Stimulated activated CD8-positive, alpha-beta memory T cell treated with anti-CD3 and anti-CD28 coated beads, Interleukin-2, amount 100 ng/mL, for 1 hour (primary cell): ENCODE measurements around the gene SLC1A3.

Experiments
- DNase-seq, 2 donors: peaks; one replicate each; pipeline ENCODE4 v3.0.0-alpha.2; 2020; ENCODE audit warnings: low read depth in 2 of 2

Gene SLC1A3

DNA sequence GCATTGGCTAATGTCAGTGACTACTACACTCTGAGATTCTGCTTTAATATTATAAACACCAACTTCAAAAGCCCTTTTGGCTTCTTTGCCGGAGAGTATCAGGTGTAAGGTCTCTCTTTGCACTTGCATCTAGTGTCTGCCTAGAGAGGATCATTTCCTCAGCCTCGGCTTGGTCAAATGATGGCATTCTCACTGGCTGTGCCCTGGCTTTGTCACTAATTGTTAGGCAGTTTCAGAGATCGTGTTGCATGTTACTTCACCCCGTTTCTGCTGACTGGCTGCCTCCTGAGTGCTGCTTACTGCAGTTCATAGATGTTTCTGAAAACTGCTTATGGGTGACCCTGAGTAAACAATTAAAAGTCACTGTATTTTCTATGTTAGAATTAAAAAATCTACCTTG lies 48.8 kb downstream of the SLC1A3 start:
- DNase-seq = no peak

DNA sequence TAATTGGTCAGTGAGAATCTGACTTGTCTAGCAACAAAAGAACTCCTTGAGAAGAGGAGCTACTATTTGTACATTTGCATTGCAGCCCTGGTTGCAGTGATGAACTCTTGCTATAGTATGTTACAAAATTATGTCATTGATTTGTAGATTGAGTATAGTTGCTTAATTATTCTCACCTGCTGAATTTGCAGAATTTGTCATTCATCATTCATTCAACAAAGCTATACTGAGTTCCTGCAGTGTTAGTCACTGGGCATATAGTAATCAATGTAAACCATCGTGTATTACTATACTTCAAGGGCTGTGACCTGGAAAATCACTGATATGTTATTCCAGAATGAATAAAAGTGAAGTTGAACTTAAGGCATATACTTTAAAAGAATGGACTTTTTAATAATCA lies 50.1 kb downstream of the SLC1A3 start:
- DNase-seq = no peak

DNA sequence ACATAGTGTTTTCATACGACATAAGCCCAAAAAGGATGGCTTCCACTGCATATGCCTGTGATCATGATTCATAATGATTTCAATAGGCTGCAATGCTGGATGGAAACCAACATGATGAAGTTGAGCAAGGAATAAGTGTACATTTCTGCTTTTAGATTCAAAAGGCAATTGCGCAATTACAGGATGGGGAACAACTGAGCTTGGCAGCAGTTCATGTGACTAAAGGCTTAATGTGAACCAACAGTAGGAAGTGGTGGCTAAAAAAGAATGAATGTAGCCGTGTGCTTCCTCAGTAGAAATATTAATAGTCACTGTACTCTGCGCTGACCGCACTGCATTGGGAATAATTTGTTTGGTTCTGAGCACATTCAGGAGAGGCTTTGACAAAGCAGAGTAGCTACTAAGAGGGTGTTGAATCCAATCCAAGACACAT lies 51.2 kb downstream of the SLC1A3 start:
- no peak for DNase-seq

DNA sequence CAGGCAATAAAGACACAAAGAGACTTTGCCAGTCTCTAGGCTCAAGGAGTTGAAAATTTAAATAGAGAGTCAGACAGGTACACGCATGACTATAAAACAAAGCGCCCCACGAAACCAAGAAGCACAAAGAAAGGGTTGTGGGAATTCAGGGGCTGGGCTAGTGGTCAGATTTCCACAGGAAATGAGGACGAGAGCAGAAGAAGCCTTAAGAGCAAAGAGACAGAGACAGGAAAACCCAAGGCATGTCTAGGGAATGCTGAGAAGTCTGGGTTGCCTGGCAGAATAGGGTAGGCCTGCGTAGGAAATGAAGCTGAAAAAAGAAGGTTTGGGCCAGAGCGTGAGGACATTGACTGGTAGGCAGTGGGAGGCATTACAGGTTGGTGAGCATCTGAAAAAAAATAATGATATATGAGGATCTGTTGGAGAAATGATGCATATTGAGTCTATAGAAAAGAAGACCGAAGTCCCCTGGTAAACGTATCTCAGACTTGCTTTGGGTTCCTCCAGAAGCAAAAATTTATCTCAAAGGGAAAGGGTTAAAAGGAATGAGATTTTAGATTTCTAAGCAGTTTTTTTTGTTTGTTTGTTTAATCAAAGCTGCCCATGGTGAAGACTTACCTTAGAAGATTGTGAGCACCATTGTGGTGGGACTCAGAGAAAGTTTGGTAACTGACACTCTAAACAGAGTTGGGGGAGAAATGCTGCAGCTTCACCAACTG lies 51.8 kb downstream of the SLC1A3 start:
- DNase-seq = no peak

DNA sequence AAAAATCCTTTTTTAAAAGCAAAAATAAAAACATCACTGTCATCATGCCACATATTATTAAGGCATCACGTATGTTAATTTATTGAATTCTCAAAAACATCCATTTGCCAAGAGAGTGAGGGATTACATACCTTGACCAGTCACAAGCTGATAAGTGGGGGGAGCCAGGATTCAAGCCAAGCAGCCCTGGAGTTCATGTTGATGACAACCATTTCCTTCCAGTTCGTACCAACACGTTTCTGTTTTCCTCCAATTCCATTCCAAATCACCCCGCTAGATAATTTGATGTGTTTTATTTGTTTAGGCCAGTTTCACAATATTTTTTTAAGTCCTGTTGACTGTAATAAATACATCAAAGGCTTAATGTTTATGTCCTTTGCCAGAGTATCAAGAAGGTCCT lies 53.0 kb downstream of the SLC1A3 start:
- DNase-seq = no peak

DNA sequence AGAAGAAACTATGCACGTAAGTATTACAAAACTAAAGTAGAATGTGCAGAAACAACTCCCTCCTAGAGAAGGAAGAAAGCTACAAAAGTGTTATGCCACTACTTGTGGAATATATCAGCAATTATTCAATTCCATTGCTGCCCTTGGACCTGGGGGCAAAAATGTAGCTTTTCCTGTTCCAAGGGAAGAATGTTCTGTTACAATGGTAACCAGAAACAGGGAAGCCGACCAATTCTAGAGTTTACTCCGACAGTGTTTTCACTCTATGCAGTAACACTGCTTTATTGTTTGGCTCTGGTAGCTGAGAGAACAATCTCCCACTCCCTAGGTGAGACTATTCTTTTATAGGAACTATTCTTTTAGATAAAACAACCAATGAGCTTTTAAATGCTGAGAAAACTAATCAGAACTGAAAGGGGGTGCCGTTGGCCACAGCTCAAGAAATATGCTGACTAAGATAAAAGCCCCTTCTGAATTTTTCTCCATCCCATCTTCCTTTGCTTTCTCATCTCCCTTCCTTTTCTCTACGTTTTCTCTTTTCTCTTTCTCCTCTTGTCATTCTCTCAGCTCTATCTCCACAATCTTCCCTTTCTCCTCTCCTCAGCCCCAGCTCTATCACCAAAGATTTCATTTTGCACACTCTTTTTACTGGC lies 54.1 kb downstream of the SLC1A3 start:
- DNase-seq = no peak

DNA sequence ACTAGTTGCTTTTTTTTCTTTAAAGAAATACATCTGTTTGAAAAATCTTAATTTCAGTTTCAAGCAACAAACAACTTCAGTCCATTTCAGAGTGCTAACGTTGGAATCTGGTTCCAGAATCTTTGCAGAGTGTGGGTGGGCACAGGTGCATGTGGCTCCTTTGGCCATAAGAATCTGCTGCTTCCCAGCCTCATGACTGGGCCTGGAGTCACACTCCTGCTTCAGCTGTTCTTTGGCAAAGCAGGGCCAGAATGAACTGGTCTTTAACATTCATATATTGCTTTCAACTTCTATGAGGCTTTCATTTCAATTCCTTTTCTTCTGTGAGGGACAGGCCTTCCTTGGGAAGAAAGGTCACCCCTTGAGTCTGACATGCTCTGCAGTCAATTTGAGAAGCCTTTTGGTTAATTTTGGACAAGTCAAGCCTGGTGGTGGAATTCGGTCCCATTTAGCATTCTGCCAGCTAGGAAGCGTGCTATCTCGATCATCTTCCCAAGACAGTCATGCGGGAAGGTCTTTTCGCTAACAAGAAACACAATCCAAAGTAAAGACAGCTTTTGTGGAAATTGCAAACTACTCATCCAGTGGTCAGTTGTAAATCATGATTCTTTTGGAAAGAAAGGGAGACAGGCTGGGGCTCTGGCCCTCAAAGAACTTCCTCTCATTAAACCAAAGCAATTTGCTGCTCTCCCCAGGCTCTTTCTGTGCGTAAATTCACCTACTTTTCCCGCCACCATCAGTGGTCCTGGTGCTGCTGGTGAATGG lies 55.2 kb downstream of the SLC1A3 start:
- no peak for DNase-seq

DNA sequence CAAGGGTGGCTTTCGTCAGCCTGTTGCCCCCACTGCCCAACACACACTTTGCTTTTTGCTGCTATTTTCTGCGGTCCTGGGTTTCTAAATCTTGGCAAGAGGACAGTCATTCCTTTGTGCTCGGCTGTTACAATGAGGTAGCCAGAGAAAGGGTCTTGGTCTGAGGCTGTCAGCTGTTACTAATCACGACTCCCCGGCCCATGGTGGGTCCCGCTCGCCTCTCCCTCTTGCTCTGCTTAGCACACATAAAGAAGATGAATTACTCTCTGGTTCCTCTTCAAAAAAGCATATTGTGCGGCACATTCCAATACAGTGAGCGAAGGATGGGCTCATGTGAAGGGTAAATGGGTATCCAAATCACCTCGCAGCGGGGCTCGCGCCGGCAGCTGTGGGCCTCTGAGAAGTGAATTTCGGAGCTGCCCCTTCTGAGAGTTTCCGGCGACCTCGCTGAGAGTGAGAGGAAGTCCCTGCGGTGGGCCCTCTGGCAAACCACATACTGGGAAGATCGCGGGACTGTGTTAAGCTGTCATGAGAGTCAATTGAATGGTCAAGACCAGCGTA lies 56.0 kb downstream of the SLC1A3 start:
- DNase-seq = no peak

DNA sequence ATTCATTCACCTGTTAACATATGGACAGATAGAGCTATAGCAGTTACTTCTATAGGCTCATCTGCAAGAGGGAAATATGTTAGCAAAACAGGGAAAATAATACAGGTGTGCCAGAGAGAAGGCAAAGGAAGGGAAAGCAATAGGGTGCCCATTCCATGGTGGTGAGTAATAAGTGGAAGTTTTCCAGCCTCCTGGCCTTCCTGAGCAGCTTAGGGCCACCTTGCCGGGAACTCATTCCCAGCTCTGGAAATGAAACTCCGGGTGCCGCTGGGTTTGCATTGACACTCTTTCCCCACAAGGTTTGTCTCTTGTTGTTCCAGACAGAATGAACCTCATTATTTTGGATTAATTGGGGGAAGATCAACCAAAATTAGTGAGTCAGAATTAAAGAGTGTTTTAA lies 58.4 kb downstream of the SLC1A3 start:
- no peak for DNase-seq

DNA sequence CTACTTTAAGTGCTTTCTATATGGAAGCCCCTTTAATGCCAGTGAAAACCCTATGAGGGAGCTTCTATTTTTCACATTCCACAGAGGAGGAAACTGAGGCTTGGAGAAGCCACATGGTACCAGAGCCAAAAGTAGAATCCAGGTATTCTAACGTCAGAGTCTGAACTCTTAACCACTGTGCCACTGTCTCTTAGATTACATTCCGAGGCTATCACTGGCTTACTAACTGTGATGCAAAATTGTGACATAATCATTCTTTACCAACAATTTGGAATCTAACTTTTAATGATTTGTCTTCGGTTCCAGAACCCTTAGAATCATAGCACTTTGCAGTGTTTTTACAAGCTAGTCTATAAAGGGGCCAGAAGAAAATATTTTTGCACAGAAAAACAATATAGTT lies 59.2 kb downstream of the SLC1A3 start:
- DNase-seq = no peak

DNA sequence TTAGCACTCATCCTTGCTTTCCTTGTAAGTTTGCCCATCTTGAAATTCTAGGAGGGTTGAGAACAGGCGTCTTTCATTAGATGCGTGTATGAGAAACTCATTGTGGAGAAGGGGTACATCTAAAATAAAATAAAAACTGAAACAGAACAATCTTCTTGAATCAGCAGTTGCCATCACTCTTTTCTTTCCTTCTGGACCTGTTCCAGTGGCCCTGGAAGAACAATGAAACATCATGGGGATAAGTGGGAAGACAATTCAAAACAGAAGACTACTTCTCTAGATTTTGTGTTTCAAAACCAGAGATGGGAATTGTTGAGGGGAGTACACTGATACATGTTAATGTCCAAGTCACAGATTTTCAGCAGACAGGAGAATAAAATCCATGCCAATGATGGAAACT lies 59.9 kb downstream of the SLC1A3 start:
- no peak for DNase-seq

DNA sequence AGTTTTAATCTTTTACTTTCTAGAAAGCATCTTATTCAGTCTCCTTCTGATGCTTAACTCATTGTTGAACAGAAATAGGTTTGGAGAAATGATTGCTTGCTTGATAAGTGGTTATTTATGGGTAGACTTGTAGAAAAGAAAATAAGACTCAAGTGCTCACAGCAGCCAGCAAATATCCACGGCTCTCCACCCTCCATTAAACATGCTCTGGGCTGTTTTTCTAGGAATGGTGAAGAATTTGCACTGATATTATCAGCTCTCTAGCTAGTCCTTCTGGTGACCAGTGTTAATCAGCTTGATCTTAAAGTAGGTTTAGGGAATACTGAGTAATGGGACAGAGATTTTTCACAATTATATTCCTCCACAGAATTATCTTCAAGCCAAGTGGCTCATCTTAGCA lies 60.6 kb downstream of the SLC1A3 start:
- no peak for DNase-seq

DNA sequence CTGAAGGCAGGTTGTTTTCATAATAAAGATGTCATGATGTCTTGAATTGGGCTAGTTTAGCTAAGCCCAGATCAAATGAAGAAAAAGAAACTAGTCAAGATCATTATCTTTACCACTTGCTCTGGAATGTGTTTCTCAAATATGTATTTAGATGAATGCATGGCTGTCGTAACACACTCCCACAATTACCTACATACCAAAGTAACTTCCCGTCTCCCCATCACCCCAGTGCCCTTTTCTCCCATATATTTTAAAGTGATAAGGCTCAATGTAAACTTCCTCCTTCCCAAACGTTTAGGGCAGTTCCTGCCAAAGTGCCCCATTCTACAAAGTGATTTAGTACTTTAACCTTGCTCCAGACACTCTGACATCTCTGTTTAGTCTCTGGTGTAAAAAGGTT lies 61.4 kb downstream of the SLC1A3 start:
- no peak for DNase-seq

DNA sequence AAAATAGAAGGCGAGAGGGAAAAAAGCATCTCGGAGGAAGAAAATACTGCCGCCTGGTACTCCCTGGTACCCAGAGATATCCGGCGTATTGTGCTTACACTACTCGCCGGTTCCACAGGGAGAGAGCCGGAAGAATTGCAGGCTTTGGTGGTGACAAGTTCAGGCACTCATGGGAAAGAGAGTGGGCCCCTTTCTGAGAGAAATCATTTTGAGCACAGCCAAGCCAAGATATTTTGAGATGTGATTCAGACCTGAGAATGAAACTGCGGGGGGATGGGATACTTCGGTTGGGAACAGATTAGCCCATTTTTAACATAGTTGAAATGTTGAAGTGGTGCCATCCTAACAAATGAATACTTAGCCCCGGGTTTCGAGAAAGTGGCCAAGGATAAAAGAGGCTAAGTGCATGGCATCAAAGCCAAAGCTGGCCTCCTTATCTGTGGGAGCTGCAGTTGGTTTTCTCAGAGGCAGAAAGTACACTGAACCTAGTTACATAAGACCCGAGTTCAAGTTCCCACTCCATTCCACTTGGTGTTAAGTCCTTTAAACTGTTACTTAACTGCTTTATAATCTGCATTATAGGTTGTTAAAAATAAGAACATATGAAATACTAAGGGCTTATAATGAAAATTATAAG lies 62.7 kb downstream of the SLC1A3 start:
- DNase-seq = no peak

DNA sequence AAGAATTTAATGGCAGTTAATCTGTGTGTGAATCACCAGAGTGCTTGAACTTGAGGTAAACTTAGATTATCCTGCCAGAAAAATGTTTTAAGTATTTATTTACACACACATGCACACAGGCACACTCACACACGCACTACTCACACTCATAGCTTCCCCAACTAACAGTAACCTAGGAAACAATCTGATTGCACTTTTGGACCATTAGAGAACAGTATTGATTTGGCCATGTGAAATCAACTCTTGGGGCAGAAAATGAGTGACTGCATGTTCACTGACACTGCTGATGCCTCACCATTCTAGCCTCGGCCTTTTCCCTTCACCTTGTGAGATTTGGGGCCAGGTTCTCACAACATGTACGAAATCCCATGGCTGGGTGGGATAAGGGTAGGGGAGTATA lies 64.1 kb downstream of the SLC1A3 start:
- no peak for DNase-seq

DNA sequence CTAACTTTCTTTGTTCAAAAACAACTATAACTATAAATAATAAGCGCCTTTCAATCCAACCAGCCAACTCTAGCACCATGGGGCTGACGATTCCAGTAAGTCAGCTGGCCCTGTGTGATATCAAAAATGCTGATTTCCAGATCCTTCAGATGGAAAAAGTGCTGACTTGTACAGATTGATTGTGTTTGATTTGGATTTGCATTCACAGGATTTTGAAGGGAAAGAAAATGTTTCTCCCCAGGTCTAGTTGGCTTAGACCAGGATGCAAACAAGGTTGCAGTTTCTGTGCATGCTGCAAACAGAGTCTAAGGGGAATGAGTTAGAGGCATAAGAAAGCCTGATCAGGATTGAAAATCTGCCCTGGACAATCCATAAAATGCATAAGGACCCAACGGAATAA lies 68.9 kb downstream of the SLC1A3 start:
- no peak for DNase-seq

DNA sequence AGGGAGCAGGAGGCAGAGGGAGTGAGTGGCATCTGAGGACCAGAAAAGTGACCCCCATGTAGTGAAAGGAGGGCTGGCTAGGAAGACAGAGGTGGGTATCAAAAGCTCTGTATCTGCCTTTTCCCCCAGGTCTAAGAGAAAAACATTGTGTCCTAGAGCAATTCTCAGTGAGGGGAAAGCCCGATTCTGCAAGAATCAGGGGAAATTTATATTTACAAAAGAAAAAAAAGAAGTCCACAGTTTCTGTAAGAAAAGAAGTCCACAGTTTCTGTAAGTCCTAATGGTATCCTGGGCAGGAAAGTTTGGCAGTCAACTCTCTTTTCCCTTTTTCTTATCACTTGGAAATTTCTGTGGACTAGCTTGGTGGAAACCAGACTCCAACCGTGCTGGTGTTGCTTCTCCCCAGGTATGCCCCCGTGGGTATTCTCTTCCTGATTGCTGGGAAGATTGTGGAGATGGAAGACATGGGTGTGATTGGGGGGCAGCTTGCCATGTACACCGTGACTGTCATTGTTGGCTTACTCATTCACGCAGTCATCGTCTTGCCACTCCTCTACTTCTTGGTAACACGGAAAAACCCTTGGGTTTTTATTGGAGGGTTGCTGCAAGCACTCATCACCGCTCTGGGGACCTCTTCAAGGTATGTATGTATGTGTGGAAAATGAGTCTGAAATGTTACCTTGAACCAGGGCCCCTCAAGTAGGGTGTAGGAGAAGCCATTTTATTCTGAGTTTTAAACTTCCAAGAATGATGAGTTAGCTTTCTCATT lies 73.0 kb downstream of the SLC1A3 start:
- DNase-seq = no peak

DNA sequence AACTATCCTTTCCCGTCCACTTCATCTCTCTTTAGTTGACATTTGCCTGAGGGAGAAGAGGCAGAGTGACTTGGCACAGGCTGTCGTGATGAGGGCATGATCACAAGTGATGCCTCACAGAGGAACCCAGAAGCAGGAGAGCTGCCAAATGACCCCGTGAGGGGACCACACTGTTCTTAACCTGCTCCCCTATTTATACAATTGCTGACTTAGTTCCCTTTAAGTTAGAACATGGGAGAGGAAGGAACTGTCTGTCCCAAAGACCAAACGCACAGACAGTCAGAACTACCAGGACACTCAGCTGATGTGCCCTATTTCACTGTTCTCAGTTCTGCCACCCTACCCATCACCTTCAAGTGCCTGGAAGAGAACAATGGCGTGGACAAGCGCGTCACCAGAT lies 73.7 kb downstream of the SLC1A3 start:
- DNase-seq = no peak

DNA sequence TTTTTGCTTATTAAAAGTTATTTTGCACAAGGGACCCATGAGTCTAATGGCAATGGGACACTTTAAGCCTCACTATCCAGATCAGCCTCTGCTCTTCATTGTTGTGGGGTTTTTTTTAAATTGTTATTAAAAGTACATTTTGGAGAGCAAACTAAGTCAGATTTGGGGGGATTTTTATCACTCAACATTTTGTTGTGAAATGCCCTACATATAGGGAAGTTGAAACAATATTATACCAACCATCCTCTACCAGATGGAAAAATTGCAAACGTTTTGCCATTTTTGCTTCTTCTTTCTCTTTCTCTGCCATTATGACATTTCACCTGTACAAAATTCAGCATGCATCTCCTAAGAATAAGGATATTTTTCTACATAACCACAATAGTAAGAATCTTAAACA lies 75.3 kb downstream of the SLC1A3 start:
- no peak for DNase-seq

DNA sequence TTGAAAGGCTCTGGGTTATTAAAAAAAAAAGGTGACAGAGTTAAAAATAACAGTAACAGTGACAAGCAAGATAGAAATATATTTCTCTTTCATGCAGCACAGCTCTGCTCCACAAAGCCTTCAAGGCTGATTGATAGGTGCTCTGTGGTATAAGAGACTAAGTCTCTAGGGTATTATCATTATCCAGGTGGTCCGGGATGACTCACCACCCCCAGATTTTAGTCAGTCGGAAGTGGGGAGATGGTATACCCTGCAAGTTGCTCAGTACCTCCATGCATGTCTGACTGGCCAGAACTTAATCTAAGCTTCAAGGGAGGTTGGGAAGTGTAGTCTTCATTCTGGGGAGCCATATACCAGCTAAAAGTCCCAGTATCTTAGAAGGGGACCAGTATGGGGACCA lies 76.1 kb downstream of the SLC1A3 start:
- DNase-seq = no peak

DNA sequence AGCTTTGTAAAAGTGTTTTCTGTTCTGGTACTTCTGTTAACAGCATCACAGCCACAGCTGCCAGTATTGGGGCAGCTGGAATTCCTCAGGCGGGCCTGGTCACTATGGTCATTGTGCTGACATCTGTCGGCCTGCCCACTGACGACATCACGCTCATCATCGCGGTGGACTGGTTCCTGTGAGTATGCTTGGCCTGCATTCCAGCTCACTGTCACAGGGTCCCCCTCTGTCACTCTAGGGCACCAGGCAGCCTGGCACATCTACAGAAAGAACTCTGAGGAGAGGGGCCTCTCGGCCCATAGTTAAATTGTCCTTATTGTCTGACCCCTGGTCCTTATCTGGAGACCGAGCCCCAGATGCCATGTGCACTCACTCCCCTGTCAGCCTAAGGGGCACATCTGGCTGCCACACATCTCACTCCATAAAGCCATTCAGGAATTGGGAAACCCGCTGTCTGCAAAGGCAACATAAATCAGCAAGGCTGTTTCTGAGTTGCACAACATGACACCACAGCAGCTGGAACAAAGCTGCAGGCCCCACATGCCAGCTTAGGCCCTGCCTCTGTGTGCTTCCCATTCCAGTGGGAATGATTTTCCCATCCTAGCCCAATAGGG lies 77.5 kb downstream of the SLC1A3 start:
- no peak for DNase-seq
